GM21515 (cell line): Measurements from ENCODE around the gene ANXA4.
"Not testable (repeated sequence)": the region's sequence is repeated elsewhere in the genome, so short reads cannot be mapped to it uniquely, and the experiment has no call there.

Source experiments
- ATAC-seq: cut with Tn5 transposase; IDR thresholded peaks from one replicate; pipeline ENCODE4 v1.9.1; 2021; ENCODE audit not compliant: unreplicated experiment

Gene ANXA4

DNA sequence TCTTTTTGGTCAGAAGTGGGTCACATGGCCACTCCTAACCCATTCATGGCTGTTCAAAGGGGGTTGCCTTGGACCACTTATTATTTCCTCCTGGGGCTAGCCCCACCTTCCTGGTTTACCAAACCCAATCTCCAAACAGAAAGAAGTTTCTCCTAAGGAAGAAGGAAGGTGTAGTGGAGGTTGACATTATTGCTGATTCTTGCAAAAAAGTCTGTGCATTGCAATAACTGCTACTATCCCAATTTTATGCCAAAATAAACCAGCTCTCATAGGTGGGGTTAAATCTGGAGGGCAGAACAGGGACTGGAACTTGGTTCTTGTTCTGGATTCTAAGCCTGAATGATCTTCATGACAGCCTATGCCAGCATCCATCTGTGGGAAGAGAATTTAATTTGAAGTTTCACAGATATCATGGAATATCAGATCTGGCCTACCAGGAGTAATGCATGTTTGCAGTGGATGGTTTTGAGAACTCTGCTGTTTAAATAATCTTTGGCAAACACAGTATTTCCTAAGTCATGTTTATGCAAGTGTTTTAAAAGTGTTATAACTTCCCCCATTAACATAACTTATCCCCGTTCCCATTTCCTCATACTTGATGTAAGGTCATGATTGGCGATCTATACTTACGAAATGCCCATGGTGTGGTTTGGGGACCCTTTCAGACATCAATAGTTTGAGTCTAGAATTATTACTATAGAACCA lies 11.9 kb downstream of the ANXA4 start:
- no peak for ATAC-seq

GRCh38 chr2:69754633-69755032 lies 12.7 kb downstream of the ANXA4 start:
- ATAC-seq = no peak

- ATAC-seq = no peak
These were observed 14.0 kb downstream of the ANXA4 start for GRCh38 chr2:69755862-69756467.

DNA sequence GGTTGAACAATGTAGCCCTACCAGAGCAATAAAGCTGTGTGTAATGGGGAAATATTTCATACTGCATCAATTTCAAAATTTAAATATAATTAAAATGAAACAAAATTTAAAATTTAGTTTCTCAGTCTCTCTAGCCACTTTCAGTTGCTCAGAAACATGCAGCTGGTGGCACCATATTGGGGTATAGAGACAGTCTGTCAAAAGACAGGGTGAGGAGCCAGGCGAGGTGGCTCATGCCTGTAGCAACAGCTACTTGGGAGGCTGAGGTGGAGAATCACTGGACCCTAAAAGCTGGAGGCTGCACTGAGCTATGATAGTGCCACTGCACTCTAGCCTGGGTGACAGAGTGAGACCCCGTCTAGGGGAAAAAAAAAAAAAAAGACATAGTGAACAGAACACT lies 20.1 kb downstream of the ANXA4 start:
- no peak for ATAC-seq

GRCh38 chr2:69762513-69763494 lies 20.9 kb downstream of the ANXA4 start:
- ATAC-seq = no peak

- ATAC-seq = not testable (repeated sequence)
These were observed 21.9 kb downstream of the ANXA4 start for GRCh38 chr2:69763831-69764230.

DNA sequence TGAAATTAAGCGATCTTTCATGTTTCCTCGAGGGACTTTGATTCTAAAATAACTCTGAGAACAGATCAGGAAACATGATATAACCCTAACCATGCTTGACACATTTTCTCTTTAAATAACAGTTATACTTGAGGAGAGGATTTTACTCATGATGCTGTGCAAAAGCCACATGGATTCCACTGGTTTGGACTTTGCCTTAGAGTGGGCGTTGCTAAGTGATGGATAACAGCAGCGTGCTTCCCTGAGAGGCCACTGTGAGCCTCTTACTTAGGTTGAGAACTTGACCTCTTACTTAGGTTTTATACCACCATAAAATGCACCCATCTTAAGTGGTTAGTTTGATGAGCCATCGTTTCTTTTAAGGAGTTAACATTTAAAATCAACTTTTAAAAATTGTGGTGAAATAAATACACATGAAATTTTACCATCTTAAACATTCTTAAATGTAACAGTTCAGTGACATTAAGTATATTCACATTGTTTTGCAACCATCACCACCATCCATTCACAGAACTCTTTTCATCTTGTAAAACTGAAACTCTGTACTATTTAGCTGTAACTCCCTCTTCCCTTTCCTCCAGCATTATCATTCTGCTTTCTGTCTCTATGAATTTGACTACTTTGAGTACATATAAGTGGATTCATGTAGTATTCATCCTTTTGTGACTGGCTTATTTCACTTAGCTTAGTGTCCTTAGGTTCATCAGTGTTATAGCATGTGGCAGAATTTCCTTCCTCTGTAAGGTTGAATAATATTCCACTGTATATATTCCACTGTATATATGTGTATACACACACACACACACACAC lies 22.6 kb downstream of the ANXA4 start:
- ATAC-seq = no peak

DNA sequence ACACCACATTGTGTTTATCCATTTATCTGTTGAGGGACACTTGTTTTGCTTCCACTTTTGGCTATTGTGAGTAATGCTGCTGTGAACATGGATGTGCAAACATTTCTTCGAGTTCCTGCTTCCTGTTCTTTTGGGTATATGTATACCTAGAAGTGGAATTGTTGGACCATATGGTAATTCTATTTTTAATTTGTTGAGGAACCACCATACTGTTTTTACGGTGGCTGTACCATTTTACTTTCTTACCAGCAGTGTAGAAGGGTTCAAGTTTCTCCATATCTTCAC lies 23.1 kb downstream of the ANXA4 start:
- no peak for ATAC-seq

DNA sequence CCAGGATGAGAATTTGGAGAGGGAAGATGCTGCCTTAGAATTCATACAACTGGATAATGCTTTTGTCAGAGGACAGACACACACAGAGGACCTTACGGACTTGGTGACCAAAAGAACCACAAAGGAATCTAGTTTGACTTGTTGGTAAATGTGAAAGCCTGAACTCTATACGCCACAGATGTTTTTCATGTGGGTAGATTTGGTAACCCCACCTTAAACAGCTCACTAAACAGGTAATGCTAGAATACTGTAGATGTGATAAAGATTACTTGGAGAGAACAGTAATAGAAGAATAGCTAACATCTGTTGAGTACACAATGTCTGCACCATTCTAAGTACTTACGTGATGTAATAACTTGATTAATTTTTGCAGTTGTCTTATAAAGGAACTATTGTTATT lies 24.1 kb downstream of the ANXA4 start:
- no peak for ATAC-seq

- no peak for ATAC-seq
These were observed 25.1 kb downstream of the ANXA4 start for GRCh38 chr2:69767034-69767433.

- ATAC-seq = no peak
These were observed 26.3 kb downstream of the ANXA4 start for GRCh38 chr2:69768235-69768634.

DNA sequence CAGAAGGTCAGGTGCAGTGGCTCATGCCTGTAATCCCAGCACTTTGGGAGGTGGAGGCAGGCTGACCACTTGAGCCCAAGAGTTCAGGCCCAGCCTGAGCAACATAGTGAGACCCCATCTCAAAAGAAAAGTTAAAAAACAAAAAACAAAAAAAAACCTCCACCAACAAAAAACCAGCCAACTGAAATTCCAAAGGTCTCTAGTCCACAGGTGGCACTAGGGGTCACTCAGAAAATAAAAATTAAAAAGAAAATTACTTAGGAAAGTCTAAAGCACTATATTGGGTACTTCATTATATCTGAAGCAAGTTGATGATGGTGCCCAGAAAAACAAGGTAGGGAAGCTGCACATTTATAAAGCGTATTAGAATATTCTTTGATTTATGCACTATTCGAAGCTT lies 26.9 kb downstream of the ANXA4 start:
- no peak for ATAC-seq

GRCh38 chr2:69769272-69769671 lies 27.3 kb downstream of the ANXA4 start:
- no peak for ATAC-seq

DNA sequence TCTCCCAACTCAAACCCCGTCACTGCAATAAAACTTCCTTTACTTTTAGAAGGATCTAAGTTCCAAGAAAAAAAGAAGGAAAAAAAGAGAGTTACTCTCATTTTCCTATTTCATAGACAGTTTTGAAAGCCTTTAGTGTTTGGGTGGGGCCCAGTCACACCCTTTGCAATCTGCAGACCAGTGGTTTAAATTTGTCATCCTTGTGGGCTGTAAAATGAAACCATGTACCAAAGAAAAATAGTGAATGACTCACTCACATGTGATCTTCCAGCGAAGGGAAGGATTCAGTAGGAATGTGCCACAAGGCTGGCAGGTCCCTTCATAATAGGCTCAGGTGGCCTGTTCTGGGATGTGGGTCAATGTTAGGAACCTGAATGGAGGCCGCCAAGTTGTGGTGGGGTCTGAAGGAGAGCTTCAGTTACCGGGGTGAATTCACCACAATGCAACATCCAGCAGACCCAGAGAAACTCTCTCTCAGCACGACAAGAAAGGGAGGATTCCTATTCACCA lies 28.3 kb downstream of the ANXA4 start:
- no peak for ATAC-seq

DNA sequence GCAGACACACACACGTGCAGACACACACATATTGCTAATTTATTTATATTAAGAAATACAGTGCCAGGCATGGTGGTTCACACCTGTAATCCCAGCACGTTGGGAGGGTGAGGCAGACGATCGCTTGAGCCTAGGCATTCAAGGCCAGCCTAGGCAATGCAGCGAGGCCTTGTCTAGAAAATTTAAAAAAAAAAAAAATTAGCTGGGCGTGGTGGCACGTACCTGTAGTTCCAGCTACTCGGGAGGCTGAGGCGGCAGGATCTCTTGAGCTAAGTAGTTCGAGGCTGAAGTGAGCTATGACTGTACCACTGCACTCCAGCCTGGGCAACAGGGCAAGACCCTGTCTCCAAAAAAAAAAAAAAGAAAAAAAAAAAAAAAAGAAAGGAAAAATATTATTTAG lies 28.8 kb downstream of the ANXA4 start:
- ATAC-seq = no peak

DNA sequence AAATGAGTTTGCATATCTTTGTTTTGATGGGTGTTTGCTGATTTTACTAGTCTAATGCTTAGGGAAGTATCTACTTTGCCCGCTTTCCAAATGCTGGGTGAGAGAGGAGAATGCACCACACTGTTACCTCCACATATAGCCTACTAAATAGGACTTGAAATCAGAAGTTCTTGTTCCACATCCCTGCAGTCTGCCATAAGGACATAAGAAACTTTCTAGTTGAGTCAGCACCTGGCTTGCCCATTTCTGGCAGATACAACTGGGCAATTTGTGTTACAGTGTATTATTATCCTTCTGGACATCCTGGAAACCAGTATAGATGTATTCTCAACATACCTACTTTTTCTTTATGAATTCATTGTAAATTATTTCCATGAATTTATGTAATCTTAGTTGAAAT lies 29.5 kb downstream of the ANXA4 start:
- ATAC-seq = no peak

- ATAC-seq = no peak
These were observed 31.3 kb downstream of the ANXA4 start for GRCh38 chr2:69773206-69773605.

- not testable (repeated sequence) for ATAC-seq
These were observed 32.5 kb downstream of the ANXA4 start for GRCh38 chr2:69774258-69774983.

DNA sequence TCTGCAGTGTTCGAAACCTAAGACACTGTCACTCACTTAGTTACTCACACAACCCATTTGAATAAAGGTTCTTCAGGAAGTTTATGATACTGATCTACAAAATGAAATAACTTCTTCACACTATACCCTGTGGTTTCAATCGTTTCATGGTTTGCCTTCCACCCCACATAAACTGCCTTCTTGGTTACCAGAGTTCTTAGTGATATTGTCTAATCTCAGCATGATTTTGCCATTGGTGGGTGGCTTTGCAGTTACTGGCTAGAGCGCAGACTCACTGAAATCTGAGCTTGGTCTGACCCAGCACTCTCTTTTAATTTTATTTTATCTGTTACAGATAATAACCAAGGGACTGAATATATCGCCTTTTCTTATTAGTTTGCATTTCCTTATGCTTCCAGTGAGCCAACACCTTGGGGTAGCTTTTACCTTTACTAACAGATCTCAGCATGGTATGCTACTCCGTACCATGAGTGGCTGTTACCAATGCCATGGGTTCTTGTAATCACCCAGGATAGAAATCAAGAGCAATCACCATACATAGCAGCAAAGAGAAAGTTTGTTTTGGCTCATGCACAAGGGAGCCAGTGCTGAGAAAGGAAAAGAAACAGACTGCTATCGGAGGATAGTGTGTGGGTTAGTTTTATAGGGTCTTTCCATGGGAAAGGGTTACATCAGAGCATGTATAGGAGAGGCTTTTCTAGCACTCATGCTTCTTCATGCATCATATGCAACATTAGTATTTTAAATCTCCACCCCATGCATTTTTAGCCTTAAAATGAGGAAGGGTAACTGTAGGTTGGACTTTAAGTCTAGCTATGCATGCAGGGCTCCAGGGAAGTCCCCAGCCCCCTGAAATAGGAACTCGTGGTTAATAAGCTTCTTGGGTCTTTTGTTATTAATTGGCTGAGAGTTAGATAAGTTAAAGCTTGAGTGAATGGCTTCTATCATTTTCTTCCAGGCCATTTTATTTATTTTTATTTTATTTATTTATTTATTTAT lies 33.3 kb downstream of the ANXA4 start:
- no peak for ATAC-seq
